ENCODE measurements around the gene ZDHHC19.

DNA sequence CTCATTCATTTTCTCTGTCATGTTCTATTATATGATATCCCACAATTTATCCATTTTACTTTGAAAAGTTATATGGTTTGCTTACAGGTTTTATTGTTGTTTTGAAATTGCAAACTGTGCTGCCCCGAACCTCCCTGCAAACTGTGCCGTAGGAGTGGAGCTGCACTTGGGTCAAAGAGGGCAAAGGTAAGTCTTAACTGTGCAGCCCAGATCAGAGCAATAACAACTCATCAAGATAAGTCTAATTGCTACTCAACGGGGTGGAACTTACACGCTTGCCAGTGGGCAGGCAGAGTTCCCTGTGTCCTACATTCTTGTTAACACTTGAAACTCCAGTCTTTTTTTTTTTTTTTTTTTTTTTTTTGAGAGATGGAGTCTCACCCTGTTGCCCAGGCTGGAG is 33.2 kb downstream of the ZDHHC19 start:
- TF ChIP-seq EZH2 (IDR thresholded peaks at IDR 0.05; ENCODE audit: low read depth, unreplicated experiment) (no peak), EZH2phosphoT487 (IDR thresholded peaks at IDR 0.05; ENCODE audit: unreplicated experiment) (no peak), CTCF (conservative IDR thresholded peaks at IDR 0.05; ENCODE audit: low read depth in 2 of 2) (no peak), POLR2AphosphoS5 (IDR thresholded peaks at IDR 0.05; ENCODE audit: low read depth) (no peak), NANOG (IDR thresholded peaks at IDR 0.05; ENCODE audit: borderline replicate concordance) (no peak), ZNF462 (CRISPR knock-in tag; IDR thresholded peaks at IDR 0.05) (no peak), STAT1 (IDR thresholded peaks at IDR 0.05; ENCODE audit: unreplicated experiment) (no peak), ZNF114 (CRISPR knock-in tag; IDR thresholded peaks at IDR 0.05) (no peak), CREB1 (CRISPR knock-in tag; IDR thresholded peaks at IDR 0.05; ENCODE audit: low read depth) (no peak)
- TF ChIP-seq, protein P1, sequence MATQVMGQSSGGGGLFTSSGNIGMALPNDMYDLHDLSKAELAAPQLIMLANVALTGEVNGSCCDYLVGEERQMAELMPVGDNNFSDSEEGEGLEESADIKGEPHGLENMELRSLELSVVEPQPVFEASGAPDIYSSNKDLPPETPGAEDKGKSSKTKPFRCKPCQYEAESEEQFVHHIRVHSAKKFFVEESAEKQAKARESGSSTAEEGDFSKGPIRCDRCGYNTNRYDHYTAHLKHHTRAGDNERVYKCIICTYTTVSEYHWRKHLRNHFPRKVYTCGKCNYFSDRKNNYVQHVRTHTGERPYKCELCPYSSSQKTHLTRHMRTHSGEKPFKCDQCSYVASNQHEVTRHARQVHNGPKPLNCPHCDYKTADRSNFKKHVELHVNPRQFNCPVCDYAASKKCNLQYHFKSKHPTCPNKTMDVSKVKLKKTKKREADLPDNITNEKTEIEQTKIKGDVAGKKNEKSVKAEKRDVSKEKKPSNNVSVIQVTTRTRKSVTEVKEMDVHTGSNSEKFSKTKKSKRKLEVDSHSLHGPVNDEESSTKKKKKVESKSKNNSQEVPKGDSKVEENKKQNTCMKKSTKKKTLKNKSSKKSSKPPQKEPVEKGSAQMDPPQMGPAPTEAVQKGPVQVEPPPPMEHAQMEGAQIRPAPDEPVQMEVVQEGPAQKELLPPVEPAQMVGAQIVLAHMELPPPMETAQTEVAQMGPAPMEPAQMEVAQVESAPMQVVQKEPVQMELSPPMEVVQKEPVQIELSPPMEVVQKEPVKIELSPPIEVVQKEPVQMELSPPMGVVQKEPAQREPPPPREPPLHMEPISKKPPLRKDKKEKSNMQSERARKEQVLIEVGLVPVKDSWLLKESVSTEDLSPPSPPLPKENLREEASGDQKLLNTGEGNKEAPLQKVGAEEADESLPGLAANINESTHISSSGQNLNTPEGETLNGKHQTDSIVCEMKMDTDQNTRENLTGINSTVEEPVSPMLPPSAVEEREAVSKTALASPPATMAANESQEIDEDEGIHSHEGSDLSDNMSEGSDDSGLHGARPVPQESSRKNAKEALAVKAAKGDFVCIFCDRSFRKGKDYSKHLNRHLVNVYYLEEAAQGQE (IDR thresholded peaks at IDR 0.05; ENCODE audit: unreplicated experiment) = no peak
